Stomach (tissue), 4 donors: ENCODE data around the gene ANO1.

Experiments used
- POLR2A ChIP-seq, 4 donors: fragments of 450-650 bp; IDR thresholded peaks; one replicate each; pipeline ENCODE4 v1.6.1; 2016; ENCODE audit warnings: antibody characterized with exemption in 4 of 4, control low read depth in 2 of 4, mild to moderate bottlenecking in 1 of 4, moderate library complexity in 1 of 4
- POLR2AphosphoS5 ChIP-seq, 3 donors: sonication (generic); formaldehyde crosslinking; IDR thresholded peaks; one replicate each; pipeline ENCODE4 v1.6.1; 2016; ENCODE audit warnings: antibody characterized with exemption in 3 of 3
- TF ChIP-seq, protein P1 (sequence below), 7 experiments: fragments of 450-650 bp in 4 of 7; fragments of 200-600 bp in 3 of 7; sonication (generic) in 3 of 7; IDR thresholded peaks; one replicate each; pipeline ENCODE4 v1.5.1; 2016 to 2019; ENCODE audit warnings: antibody characterized with exemption in 7 of 7, control low read depth in 2 of 7, mild to moderate bottlenecking in 1 of 7

GRCh38 chr11:70186936-70187335, 108.8 kb downstream of the ANO1 start:
- TF ChIP-seq, protein P1, sequence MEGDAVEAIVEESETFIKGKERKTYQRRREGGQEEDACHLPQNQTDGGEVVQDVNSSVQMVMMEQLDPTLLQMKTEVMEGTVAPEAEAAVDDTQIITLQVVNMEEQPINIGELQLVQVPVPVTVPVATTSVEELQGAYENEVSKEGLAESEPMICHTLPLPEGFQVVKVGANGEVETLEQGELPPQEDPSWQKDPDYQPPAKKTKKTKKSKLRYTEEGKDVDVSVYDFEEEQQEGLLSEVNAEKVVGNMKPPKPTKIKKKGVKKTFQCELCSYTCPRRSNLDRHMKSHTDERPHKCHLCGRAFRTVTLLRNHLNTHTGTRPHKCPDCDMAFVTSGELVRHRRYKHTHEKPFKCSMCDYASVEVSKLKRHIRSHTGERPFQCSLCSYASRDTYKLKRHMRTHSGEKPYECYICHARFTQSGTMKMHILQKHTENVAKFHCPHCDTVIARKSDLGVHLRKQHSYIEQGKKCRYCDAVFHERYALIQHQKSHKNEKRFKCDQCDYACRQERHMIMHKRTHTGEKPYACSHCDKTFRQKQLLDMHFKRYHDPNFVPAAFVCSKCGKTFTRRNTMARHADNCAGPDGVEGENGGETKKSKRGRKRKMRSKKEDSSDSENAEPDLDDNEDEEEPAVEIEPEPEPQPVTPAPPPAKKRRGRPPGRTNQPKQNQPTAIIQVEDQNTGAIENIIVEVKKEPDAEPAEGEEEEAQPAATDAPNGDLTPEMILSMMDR (IDR thresholded peaks at IDR 0.05): no peak
- TF ChIP-seq POLR2AphosphoS5 (IDR thresholded peaks at IDR 0.05): no peak
- no peak for TF ChIP-seq POLR2A (IDR thresholded peaks at IDR 0.05)
